Thyroid gland (tissue), 4 donors: Measurements from ENCODE around the gene SPTB.

ENCODE experiments used
- CTCF ChIP-seq, 6 experiments: fragments of 200-600 bp in 3 of 6; fragments of 450-650 bp in 3 of 6; sonication (generic) in 3 of 6; IDR thresholded peaks; one replicate each; pipeline ENCODE4 v1.5.1; 2016 to 2019; ENCODE audit warnings: antibody characterized with exemption in 6 of 6, mild to moderate bottlenecking in 2 of 6, inconsistent platforms in 1 of 6, moderate library complexity in 1 of 6
- POLR2A ChIP-seq, 2 donors: fragments of 450-650 bp; IDR thresholded peaks; one replicate each; pipeline ENCODE4 v1.6.1; 2017; ENCODE audit warnings: antibody characterized with exemption in 2 of 2, mild to moderate bottlenecking in 2 of 2, moderate library complexity in 1 of 2

GRCh38 chr14:64708148-64709004, 171.3 kb downstream of the SPTB start:
- no peak for TF ChIP-seq CTCF (IDR thresholded peaks at IDR 0.05)
- TF ChIP-seq POLR2A (IDR thresholded peaks at IDR 0.05), result no peak
